GM12865 (cell line): ENCODE results near the gene RPP25.
"Not testable (repeated sequence)": the region's sequence is repeated elsewhere in the genome, so short reads cannot be mapped to it uniquely, and the experiment has no call there.

ENCODE experiments used
- DNase-seq: peaks from one replicate; pipeline ENCODE4 v3.0.0; 2010; ENCODE audit warnings: low read depth
- H3K4me3 ChIP-seq: 2 replicates; pipeline ENCODE4 v1.5.1; 2011; ENCODE audit warnings: mild to moderate bottlenecking, low read depth, low read length, control low read depth
- CTCF ChIP-seq: IDR thresholded peaks from 2 replicates; pipeline ENCODE4 v1.5.1; 2011; ENCODE audit warnings: low read length, control low read depth, low read depth, inconsistent platforms; ENCODE audit not compliant: insufficient read depth; ENCODE audit errors: missing control alignments

RPP25 gene

GRCh38 chr15:74954515-74954914, 2.1 kb downstream of the RPP25 start:
- no peak overlapping the region for H3K4me3 ChIP-seq
- DNase-seq: no peak
- TF ChIP-seq CTCF: no peak

GRCh38 chr15:74951006-74951405, 5.6 kb downstream of the RPP25 start:
- H3K4me3 ChIP-seq: no peak overlapping the region
- TF ChIP-seq CTCF: no peak
- no peak for DNase-seq

GRCh38 chr15:74950078-74950908, 6.3 kb downstream of the RPP25 start:
- no peak overlapping the region for H3K4me3 ChIP-seq
- peak; percentile 82 for DNase-seq
- TF ChIP-seq CTCF: peak; percentile 100

GRCh38 chr15:74937590-74938371, 18.8 kb downstream of the RPP25 start, which contains the start of gene COX5A:
Gene COX5A (minus strand): TSS chr15:74938073. CDS start chr15:74938014, 59 bp downstream.
- peak within 1 kb of the TSS; percentile 73 for H3K4me3 ChIP-seq
- TF ChIP-seq CTCF: no peak
- DNase-seq: peak; percentile 98

- peak overlapping the region; percentile 73 for H3K4me3 ChIP-seq
- DNase-seq: no peak
- TF ChIP-seq CTCF: no peak
These were observed 19.3 kb downstream of the RPP25 start for GRCh38 chr15:74937272-74937589.

- not testable (repeated sequence) for DNase-seq, H3K4me3 ChIP-seq
These were observed 21.4 kb downstream of the RPP25 start for GRCh38 chr15:74935193-74935592.

GRCh38 chr15:74933573-74933972, 23.0 kb downstream of the RPP25 start:
- H3K4me3 ChIP-seq: peak overlapping the region; percentile 7; the same call in 1 of the 2 replicates
- no peak for DNase-seq

More at GRCh38 chr15:74933573-74933972, 23.0 kb downstream of the RPP25 start:
- no peak for TF ChIP-seq CTCF
